Right ventricle myocardium inferior (tissue), 1 donor: ENCODE data around the gene PNMA8C. TPM values are rescaled to one million over a fixed set of nuclear protein-coding genes. Genes with fewer than 3 reads are reported as not detected.

Source experiments
- ATAC-seq: fragments of 200-7000 bp; cut with Tn5 transposase; one replicate; pipeline ENCODE4 v1.9.1; 2020; ENCODE audit warnings: mild to moderate bottlenecking, moderate library complexity
- DNase-seq: peaks from one replicate; pipeline ENCODE4 v3.0.0; 2021; ENCODE audit errors: missing footprints
- intact Hi-C: fragments of 100-400 bp; cut with DNase I; formaldehyde crosslinking; loops from one replicate; pipeline ENCODE4 v1.11.0; 2022
- long read RNA-seq: library from polyadenylated mRNA; unstranded; transcript quantifications from one replicate; pipeline ENCODE4 v2.0.0, GENCODE V29; 2021
- total RNA-seq: library from RNA; stranded (reverse); fragmentation: NEBNext Ultra II Directional; extraction: Animal tissue kit (Norgen Biotek cat#: 25700); gene quantifications from one replicate; pipeline ENCODE4 v1.2.1, GENCODE V29; 2021
- donor health status: DM: no; HTN: yes; CAD: no; lungs with severe emphysema.

PNMA8C gene
- not detected for total RNA-seq
- long read RNA-seq, result 0 reads

DNA sequence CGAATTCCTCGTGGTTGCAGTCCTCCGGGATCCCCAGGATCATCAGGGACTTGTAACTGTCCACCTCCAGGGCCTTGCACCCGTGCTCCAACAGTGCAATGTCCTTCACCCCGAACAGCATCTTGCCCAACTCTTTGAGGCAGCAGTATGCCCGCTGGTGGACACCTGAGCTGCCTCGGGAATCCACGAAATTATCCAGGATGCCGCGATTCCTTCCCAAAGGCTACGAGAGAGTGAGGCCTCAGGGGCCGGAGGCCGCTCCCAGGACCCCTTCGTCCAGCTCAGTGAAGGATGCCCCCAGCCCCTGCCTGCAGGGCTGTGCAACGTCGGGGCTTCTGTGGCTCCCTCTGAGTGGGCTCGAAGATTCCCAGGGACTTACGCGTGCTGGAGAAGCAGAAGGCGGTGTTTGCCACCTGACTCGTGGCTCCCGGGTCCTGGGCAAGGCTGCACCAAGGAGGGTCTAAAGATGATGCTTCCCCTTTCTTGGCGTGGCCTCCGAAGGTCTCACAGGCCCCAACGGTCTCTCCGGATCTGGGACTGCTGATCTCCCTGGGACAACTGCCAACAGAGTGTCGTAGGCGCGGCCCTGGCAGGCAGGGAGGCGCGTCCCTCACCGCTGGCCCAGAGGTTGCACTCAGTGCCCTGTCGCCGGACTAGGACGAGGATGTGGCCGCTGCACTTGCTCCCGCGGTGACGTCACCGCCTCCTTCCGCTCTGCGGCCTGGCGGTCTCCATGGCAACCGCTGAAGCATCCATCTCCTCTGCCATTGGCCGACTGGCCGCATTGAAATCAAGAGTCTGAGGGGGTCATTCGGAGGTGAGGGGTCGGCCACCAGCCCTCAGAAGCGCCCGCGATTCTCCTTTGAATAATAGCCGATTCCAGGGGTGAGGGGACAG is at the start of gene PNMA8C:
Gene PNMA8C, minus strand, starts transcription at position 698 of the 897 bp plus-strand sequence. Its CDS starts 577 bp downstream, at position 121.
- ATAC-seq (peak; percentile 71), DNase-seq (peak; percentile 84)
- intact Hi-C loops, result no loop called here

DNA sequence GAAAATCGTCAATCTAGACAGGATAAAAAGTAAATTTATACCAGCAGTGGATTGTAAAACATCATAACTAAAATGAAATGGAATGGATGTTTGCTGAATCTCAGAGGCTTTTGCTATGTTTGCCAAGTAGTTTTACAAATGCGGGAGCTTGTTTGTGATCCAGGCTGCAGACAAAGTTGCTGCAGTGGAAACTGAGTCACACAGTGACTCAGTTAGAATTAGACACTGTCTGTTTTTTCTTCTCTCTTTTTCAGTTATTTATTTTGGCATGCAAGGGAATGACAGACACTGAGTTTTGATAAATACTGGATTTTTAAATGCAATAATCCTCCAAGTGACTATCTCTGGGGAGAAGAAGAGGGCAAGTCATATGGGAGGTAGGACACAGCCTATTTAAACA is 47.2 kb upstream of the PNMA8C start:
- ATAC-seq (no peak), DNase-seq (no peak)
- intact Hi-C loops, result no loop called here

DNA sequence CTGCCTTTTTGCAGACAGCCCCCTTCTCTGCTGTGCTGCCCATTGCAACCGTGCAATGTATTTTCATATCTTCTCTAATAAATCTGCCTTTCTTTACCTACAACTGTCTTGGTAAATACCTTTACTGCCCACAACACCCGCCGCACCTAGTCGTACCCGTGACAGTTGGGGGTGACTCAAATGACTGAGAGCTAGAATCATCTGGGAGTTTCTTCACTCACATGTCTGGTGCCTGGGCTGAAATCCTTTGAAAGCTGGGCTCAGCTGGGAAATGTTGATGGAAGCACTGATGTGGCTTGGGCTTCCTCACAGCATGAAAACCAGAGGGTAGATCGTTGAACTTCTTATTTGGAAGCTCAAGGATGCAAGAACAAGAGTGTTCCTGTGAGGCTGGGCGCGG is 45.5 kb upstream of the PNMA8C start:
- ATAC-seq, result no peak
- DNase-seq, result no peak
- intact Hi-C loops, result no loop called here

DNA sequence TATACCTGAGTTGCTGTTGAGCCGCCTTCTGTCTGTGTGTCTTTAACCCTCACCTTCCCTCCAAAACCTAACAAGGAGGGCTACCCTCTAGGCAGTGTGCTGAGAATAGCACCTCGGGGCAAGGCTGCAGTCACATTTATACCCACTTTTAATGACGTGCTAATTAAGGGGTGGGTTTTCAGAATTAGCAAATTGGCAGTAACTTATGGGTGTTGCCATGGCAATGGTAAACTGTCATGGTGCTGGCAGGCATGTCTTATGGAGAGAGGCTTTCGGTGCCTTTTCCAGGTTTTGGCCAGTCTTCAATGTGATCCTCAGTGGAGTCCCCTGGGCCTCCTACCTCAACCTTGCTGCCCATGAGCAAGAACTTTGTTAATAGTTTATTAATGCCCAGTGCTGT is 43.9 kb upstream of the PNMA8C start:
- ATAC-seq (no peak), DNase-seq (no peak)
- intact Hi-C loops, result no loop called here

DNA sequence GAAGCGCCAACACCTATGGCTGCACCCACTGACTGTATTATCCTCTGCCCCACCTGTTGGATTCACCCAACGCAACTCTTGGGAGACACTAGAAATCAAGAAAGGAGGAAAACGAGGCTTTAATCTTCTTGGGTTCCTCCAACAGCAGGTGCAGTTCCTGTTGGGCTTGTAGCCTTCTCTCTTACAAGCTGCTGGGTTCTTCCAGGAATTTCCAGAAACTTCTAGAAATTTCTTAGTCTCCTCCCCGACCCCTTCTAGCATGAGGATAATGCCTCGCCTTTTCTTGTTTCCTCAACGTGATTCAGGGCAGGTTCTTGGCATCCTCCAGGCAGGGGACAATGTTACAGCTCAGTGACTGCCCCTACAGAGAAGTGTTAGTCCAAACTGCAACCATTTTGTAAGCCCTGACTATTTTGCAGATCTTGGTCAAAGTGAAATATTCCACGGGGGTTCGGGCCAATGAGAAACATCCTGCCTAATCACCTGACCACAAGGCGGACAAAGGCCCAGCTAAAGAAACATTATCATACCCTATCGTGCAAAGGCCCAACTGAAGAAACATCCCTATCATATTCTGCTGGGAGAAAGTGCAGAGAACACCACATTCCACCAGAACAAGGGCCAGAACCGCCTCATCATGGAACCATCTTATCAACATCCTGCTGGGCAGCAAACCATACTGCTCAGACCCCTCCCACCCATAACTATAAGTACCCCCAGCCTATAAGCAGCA is 43.2 kb upstream of the PNMA8C start:
- no peak for ATAC-seq
- intact Hi-C loops, result no loop called here
- DNase-seq, result no peak

DNA sequence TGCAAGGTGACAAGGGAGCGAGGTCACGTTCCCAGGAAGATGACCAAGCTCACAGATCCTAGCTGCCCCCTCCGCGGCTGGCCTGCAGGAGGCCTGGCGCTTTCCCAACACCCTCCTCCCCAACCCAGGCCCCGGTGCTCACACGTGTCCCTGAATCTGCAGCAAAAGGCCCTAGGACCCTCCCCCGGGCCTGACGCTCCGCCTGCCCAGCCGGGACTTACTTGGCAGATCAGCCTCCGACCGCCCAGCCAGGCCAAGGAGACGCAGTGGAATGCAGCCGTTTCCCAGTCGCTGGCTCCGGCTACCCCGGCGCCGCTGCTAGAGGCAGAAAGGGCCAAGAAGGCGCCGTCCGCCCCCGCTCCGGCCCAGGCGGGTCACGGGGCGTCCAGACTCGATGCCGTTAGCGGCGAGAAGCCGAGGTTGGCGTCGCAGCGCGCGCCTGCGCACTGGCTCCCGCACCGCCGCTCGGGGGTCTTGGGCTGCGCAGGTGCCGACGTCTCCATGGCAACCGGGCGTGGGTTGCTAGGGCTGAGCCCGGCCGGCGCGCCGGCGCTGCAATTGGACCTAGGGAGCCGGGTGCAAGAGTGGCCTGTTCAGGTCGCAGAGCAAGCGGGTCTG is 42.5 kb upstream of the PNMA8C start, which contains the start of gene PNMA8A:
Gene PNMA8A, minus strand, starts transcription at position 448 of the 618 bp plus-strand sequence. CDS start 528 bp downstream, outside the sequence.
- peak; percentile 87 for DNase-seq
- peak; percentile 88 for ATAC-seq
- intact Hi-C loops, result no loop called here

DNA sequence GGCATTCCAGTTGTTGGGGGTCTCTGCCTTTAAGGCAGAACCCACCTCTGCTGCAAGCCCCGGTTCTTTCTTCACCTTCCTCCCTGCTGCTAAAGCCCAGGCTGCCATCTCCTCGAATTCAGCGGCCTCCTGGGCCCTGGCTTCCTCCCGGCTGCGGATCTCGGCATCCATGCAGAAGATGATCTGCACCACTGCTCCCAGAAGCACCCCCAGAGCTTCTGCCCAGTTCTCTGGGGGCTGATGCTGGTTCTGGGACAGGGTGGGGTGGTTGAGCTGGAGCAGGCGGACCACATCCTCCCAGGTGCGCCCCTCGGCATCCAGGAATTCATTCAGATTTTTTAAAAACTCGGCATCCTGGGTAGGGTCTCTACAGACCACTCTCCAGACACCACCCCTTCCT is 41.6 kb upstream of the PNMA8C start:
- intact Hi-C loops, result no loop called here
- ATAC-seq (no peak), DNase-seq (no peak)

DNA sequence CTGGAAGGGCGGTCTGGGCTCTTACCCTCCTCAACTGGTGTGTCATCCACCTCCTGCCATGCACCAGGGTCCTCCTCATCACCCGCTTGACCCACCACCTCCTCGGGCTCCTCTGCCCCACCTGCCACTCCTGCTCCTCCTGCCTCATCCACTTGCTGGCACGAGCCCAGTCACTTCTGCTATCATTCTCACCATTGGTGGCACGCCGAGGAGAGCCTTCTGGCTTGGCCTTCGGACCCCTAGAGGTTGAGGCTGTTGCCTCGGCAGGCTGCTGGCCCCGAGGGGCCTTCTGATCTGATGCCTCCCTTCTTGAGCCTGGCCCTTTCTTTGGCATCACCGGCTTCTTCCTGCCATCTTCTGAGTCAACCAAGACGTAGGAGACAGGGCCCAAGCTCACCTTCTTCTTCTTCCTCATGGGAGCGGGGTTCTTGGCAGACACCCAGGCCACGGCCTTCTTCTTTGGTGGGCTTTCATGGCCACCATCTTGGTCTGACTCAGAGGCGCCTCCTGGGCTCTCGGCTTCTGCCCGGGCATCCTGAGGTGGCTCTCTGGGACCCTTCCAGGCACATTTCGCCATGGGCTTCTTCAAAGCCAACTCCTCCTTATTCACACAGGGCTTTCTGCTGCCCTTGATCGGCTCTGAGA is 40.9 kb upstream of the PNMA8C start:
- ATAC-seq, result no peak
- DNase-seq, result no peak
- intact Hi-C loops, result no loop called here

DNA sequence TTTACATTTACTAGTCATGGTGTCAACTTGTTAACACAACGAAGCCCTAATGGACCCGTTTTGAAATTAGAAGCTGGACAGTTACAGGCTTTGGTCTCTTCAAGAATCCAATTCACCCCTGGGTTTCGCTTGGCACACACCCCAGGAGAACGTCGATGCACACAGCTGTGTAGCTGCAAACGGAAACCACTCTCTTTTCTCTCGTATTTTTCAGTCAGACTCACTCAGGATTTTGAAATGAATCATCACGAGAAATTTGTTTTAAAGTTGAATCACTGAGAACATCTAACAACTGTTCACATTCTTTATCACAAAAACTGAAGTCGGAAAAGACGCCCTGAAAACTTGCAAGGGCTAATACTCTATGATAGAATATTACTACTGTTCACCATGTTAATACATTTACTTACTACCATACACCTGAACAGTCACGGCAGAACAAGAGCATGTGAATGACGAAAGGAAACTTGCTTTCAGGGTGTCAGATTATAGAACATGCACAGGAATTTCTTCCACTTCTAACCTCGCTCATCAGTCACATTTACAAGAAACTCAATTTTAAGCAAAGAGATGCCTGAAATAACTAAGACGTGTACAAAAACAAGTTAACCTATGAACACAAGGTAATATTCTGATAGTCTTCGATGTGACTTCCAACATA is 37.9 kb upstream of the PNMA8C start:
- no peak for DNase-seq
- intact Hi-C loops, result no loop called here
- peak; percentile 43 for ATAC-seq

DNA sequence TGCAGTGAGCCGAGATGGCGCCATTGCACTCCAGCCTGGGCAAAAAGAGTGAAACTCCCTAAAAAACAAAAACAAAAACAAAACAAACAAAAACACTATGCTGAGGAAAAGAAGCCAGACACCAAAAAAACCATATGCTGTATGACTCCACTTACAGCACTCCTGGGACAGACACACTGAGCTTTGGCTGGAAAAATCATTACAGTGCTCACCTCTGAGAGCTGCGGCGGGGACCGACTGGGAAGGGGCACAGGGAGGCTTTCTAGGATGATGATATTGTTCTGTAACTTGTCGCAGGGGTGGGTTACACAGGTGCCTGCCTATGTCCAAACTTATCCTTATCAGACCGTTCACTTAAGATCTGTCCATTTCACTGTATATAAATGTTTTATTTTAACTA is 34.8 kb upstream of the PNMA8C start:
- no peak for DNase-seq
- intact Hi-C loops, result no loop called here
- ATAC-seq, result no peak

DNA sequence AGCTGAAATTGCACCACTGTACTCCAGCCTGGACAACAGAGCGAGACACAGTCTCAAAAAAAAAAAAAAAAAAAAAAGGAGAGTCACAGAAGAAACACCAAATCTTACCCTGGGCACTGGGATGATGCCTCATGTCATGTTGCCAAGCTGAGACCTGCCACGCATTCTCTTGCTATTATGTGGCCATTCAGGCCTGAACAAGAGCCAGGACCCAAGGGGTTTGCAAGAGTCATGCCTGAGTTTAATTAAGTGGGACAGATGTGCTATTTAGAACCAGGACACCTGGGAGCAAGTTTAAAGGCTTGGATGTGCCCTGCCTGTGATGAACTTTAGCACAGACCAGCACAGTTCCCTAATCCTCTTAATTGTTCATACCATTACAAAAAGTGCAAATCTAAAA is 32.8 kb upstream of the PNMA8C start:
- DNase-seq (no peak), ATAC-seq (no peak)
- intact Hi-C loops, result no loop called here

DNA sequence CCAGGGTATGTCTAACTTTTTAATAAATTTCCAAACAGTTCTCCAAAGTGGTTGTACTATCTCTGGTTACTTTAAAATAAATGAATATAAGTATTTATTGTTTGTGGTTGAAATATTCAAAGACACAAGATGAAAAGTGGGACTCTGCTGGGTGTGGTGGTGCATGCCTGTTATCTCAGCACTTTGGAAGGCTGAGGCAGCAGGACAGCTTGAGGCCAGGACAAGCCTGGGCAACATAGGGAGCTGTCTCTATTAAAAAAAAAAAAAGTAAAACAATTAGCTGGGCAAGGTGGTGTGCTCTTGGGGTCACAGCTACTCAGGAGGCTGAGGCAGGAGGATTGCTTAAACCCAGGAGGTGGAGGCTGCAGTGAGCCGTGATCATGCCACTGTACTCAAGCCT is 32.2 kb upstream of the PNMA8C start:
- intact Hi-C loops, result no loop called here
- ATAC-seq, result no peak
- no peak for DNase-seq

DNA sequence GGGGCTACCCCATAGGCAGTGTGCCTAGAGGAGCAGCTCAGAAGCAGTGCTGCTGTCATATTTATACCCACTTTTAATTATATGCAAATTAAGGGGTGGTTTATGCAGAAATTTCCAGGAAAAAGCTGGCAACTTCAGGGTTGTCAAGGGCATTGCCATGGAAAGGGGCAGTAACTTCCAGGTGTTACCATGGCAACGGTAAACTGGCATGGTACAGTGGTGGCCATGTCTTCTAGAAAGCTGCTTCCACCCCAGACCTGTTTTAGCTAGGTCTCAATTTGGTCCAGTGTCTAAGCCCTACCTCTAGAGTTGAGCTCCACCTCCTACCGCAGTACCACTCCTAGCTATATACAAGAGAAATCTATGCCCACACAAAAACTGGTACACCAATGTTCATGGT is 31.3 kb upstream of the PNMA8C start:
- DNase-seq (no peak), ATAC-seq (no peak)
- intact Hi-C loops, result no loop called here

DNA sequence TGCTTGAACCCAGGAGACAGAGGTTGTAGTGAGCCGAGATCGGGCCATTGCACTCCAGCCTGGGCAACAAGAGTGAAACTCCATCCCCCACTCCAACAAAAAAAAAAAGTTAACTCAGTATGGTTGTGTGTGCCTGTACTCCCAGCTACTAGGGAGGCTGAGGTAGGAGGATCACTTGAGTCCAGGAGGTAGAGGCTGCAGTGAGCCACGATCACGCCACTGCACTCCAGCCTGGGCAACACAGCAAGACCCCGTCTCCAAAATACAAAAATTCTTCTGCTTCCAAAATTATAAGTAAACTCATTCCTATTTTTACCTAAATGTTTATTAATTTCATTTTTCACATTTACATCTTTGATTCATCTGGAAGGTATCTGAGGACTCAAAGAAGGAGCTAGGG is 28.2 kb upstream of the PNMA8C start:
- intact Hi-C loops, result no loop called here
- no peak for ATAC-seq

DNA sequence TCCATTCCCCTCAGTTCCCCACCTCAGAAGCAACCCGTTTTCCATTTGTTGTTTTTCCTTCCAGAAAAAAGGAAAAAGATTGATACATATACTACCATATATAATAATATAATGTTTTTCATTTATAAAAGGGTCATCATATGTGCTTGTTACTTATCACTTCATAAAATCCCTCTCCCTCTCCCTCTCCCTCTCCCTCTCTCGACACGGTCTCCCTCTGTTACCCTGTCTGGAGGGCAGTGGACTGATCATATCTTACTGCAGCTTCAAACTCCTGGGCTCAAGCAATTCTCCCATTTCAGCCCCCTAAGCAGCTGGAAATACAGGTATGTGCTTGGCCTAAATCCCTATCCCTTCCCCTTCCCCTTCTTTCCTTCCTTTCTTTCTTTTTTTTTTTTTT is 25.5 kb upstream of the PNMA8C start:
- intact Hi-C loops, result no loop called here
- no peak for DNase-seq
- no peak for ATAC-seq

More for the DNA sequence above, 28.2 kb upstream of the PNMA8C start:
- no peak for DNase-seq

DNA sequence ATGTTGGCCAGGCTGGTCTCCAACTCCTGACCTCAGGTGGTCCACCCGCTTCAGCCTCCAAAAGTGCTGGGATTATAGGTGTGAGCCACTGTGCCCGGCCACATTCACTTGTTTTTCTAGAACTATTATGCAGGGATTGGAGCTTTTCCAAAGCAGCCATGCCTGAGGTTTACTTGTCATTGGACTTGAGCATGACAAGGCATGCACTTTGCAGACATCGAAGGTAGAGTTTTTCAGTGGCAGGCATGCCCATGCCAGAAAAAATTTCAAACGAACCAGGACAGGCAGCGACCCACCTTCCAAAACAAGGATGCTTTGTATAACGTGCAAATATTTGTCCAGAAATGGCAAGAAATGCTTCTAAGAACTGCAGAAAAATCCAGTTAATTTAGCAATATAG is 24.9 kb upstream of the PNMA8C start:
- intact Hi-C loops, result no loop called here
- ATAC-seq (no peak), DNase-seq (no peak)

DNA sequence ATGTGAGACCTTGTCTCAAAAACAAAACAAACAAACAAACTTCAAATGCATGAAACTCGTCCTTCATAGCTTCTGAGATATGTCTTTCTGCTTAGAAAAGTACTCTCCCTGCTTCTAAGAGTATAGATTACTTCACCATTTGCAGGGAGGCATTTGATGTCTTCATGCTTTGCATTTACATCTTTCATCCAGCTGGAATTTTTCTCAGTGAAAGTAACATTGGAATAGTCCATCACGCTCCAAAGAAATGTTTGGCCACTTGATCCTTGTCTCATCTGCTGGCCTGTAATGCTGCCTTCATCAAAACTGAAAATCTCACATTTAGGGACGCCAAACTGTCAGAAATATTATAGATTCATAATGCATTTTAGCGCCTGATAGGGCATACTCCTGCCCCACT is 23.4 kb upstream of the PNMA8C start:
- intact Hi-C loops, result no loop called here
- DNase-seq (no peak), ATAC-seq (no peak)

DNA sequence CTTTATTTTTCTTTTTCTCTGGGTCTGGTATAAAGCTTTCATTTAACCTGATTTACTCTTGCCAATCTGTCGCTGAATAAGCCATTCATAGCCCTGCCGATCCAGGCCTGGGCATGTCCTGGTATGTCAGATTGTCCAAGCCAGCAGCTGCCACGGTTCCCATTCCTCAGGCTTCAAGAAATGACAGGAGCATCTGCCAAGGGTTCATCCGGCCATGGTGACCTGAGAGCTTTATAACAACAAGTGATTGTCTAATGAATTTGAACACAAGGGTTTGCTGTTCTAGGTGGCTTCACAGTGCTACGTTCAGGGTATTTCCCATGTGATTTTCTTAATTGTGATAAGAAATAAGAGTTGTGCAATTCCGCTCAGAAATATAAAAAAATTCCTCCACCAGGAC is 22.6 kb upstream of the PNMA8C start:
- DNase-seq (no peak), ATAC-seq (peak; percentile 75)
- intact Hi-C loops, result no loop called here

DNA sequence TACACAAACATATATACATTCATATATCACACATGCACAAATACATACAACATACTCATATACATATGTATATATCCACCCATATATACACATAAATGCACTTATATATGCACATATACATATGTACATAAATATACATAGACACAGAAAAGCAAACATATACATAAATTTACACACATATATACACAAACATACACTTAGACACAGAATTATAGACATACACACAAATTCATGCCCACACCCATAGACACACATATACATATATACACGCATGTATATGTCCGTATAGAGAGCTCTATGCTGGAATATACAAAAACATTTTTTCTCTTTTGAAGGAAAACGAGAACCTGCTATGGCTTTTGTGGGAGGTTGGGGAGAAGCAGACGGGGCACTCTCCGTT is 22.0 kb upstream of the PNMA8C start:
- ATAC-seq (no peak), DNase-seq (no peak)
- intact Hi-C loops, result no loop called here
